Muscle layer of colon (tissue), 2 donors: Measurements from ENCODE around the gene RNF11.

Source experiments
- H3K27ac ChIP-seq: one replicate; pipeline ENCODE4 v1.7.0; 2013; ENCODE audit warnings: low read depth, mild to moderate bottlenecking, low read length, moderate library complexity
- H3K27me3 ChIP-seq, 2 donors: one replicate each; pipeline ENCODE4 v1.7.0; 2013; ENCODE audit warnings: low read length in 2 of 2, mild to moderate bottlenecking in 2 of 2; ENCODE audit not compliant: insufficient read depth in 2 of 2, control insufficient read depth in 1 of 2
- H3K36me3 ChIP-seq: one replicate; pipeline ENCODE4 v1.7.0; 2013; ENCODE audit warnings: mild to moderate bottlenecking, low read length; ENCODE audit not compliant: insufficient read depth
- H3K4me1 ChIP-seq: one replicate; pipeline ENCODE4 v1.7.0; 2013; ENCODE audit warnings: mild to moderate bottlenecking, low read length; ENCODE audit not compliant: insufficient read depth
- H3K4me3 ChIP-seq, 2 donors: one replicate each; pipeline ENCODE4 v1.7.0; 2013; ENCODE audit warnings: low read length in 2 of 2, low read depth in 1 of 2, mild to moderate bottlenecking in 1 of 2, moderate library complexity in 1 of 2
- H3K9ac ChIP-seq: one replicate; pipeline ENCODE4 v1.7.0; 2013; ENCODE audit warnings: low read length
- H3K9me3 ChIP-seq: one replicate; pipeline ENCODE4 v1.7.0; 2013; ENCODE audit warnings: mild to moderate bottlenecking, low read length
- donor health status: abdominal sarcoma.
- donor health status: Adenocarcinoma of cecum.

The RNF11 gene

GRCh38 chr1:51310871-51311613 is 75.0 kb downstream of the RNF11 start:
- H3K36me3 ChIP-seq, result no peaks in the 10 kb centered on the region
- no peaks in the 10 kb centered on the region for H3K27me3 ChIP-seq
- H3K9me3 ChIP-seq, result no peaks in the 10 kb centered on the region
- no peak overlapping the region for H3K27ac ChIP-seq
- no peak overlapping the region for H3K4me3 ChIP-seq
- H3K4me1 ChIP-seq, result no peaks in the 10 kb centered on the region
- H3K9ac ChIP-seq, result no peak overlapping the region

GRCh38 chr1:51311826-51312225 is 75.8 kb downstream of the RNF11 start:
- H3K27ac ChIP-seq, result no peak overlapping the region
- no peaks in the 10 kb centered on the region for H3K4me1 ChIP-seq
- no peaks in the 10 kb centered on the region for H3K9me3 ChIP-seq
- H3K27me3 ChIP-seq, result no peaks in the 10 kb centered on the region
- no peak overlapping the region for H3K4me3 ChIP-seq
- H3K36me3 ChIP-seq, result no peaks in the 10 kb centered on the region
- no peak overlapping the region for H3K9ac ChIP-seq

DNA sequence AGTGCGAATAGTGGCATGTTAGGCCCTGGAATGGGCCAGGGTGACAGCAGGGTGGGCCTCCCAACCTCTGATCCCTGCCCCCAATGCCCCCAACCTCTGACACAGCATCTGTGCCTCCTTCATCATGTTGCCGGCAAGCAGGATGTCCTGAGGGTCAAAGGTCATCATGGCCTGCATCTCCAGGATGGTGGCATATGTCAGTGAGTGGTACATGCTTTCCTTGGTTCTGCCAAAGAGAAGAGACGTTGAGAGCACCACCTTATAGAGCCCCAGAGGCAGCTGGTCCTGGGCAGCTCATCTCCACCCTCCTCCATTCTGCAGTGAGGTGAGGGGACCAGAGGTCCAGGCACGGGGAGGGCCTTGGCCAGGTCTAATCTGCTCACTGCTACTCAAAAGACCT is 76.6 kb downstream of the RNF11 start:
- Histone ChIP-seq H3K9me3 (no peaks in the 10 kb centered on the region), H3K9ac (no peak overlapping the region), H3K4me3 (no peak overlapping the region), H3K4me1 (no peaks in the 10 kb centered on the region), H3K36me3 (no peaks in the 10 kb centered on the region), H3K27ac (no peak overlapping the region), H3K27me3 (no peaks in the 10 kb centered on the region)

DNA sequence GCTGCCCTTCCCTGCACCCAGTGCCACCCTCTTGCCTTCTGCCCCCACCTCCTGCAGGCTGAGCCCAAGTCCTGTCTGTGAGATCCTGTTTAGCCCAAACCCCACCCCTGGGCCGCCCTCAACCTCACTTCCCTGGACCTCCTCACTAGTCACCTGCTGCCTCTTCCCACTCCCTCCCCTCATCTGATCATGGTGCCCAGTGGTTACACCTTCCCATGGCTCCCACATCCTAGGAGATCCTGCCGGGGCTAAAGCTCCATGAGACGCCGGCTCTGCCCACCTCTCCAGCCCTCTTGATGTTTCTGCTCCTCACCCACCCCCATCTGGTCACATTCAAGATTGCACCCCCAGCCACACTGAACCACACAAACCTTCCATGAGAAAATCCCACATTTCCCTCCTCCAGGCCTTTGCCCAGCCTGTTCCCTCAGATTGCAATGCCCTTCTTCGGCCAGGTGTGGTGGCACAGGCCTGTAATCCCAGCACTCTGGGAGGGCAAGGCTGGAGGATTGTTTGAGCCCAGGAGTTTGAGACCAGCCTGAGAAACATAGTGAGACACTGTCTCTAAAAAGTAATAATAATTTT is 77.3 kb downstream of the RNF11 start:
- H3K9ac ChIP-seq, result no peak overlapping the region
- no peaks in the 10 kb centered on the region for H3K9me3 ChIP-seq
- H3K36me3 ChIP-seq, result no peaks in the 10 kb centered on the region
- no peaks in the 10 kb centered on the region for H3K4me1 ChIP-seq
- no peak overlapping the region for H3K27ac ChIP-seq
- H3K4me3 ChIP-seq, result no peak overlapping the region
- H3K27me3 ChIP-seq, result no peaks in the 10 kb centered on the region

DNA sequence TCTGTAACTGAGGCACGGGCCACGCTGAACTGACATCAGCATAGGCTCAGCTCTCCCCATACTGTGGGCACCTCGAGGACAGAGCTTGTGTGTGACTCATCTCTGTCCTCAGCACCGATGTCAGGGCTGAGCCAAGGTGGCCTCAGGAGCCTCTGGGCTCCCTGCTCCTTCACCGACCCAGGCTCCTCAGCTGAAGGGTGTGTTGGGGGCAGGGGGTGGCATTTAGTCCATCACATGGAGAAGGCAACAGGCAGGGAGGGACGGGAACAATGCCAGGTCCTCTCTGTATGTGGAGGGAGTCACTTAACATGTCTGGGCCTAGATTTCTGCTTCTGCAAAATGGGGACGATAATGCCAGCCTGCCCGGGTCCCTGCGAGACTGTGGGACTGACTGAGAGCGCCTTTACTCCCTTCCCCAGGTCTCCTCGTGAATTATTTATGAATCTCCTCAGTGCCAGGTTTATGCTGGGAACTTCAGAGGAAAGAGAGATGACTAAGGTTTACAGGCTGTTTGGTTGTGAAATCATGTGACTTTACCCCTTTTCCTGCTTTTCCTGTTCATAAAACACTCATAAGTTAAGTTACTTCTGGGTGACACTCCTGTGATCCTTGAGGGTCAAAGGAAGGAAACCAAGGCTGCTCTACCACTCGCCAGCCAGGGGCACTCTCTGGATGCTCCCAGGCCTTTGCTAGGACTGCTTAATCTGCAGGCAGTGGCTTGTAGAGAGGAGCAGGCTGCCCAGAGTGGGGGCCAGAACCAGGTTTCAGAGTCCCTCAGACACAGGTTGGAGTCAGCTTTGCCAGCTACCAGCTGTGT is 78.1 kb downstream of the RNF11 start:
- H3K4me1 ChIP-seq, result no peaks in the 10 kb centered on the region
- H3K27ac ChIP-seq, result no peak overlapping the region
- H3K4me3 ChIP-seq, result no peak overlapping the region
- H3K9me3 ChIP-seq, result no peaks in the 10 kb centered on the region
- no peaks in the 10 kb centered on the region for H3K36me3 ChIP-seq
- no peaks in the 10 kb centered on the region for H3K27me3 ChIP-seq
- no peak overlapping the region for H3K9ac ChIP-seq

DNA sequence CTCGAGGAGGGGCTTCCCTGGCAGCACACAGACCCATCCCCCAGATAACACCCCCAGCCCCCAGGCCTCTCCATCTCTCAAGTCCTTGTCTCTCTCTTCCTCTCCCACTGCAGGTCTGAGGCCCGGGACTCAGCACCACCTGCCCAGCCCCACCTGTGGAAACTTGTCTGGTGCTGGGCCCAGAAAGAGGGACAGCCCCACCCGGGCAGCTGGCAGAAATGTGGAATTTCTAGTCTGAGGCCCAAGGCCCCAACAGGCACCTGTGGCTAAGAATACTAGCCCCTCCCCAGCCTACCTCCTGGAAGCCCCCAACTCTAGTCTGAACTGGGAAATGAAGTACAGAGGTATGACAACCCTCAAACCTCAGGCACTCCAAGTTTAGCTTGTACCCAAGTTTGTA is 78.9 kb downstream of the RNF11 start:
- H3K4me3 ChIP-seq, result no peak overlapping the region
- H3K27me3 ChIP-seq, result no peaks in the 10 kb centered on the region
- no peaks in the 10 kb centered on the region for H3K4me1 ChIP-seq
- H3K27ac ChIP-seq, result no peak overlapping the region
- no peaks in the 10 kb centered on the region for H3K36me3 ChIP-seq
- H3K9me3 ChIP-seq, result no peaks in the 10 kb centered on the region
- H3K9ac ChIP-seq, result no peak overlapping the region

GRCh38 chr1:51316113-51316845 is 80.2 kb downstream of the RNF11 start:
- Histone ChIP-seq H3K4me3 (no peak overlapping the region), H3K4me1 (no peaks in the 10 kb centered on the region), H3K27ac (no peak overlapping the region), H3K27me3 (no peaks in the 10 kb centered on the region), H3K9me3 (no peaks in the 10 kb centered on the region), H3K9ac (no peak overlapping the region), H3K36me3 (no peaks in the 10 kb centered on the region)

DNA sequence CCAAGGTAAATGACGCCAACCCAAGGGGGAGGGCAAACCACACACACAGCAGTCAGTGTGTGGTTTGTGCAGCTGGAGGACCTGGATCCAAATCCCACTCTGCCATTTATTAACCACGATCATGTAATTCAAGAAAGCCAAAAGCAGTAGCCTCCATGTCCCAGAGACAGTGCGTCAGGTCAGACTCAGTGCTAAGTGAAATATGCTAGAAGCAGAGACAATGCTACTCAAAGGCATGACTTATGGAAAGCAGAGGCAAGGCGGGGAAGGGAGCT is 80.7 kb downstream of the RNF11 start:
- Histone ChIP-seq H3K4me3 (no peak overlapping the region), H3K27ac (no peak overlapping the region), H3K4me1 (no peaks in the 10 kb centered on the region), H3K9me3 (no peaks in the 10 kb centered on the region), H3K9ac (no peak overlapping the region), H3K27me3 (no peaks in the 10 kb centered on the region), H3K36me3 (no peaks in the 10 kb centered on the region)

DNA sequence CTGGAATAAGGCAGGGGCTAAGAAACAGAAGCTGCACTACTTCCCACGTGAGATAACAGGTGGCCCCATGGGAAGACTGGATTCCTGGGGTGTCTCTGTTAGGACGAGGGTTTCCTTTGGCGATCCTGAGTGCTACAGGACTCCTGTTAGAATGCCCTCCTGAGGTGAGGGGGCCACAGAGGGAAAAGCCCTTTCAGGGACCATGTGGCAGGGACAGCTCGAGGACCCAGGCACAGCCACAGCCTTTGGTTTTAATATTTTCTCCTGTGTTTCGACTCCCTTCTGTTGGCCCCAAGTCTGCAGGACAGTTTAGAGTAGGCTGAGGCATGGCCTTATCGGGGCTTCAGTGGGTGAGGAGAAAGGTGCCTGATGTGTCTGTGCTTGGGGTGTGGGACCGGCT is 81.7 kb downstream of the RNF11 start:
- no peaks in the 10 kb centered on the region for H3K9me3 ChIP-seq
- no peaks in the 10 kb centered on the region for H3K4me1 ChIP-seq
- H3K27ac ChIP-seq, result no peak overlapping the region
- H3K27me3 ChIP-seq, result no peaks in the 10 kb centered on the region
- H3K36me3 ChIP-seq, result no peaks in the 10 kb centered on the region
- no peak overlapping the region for H3K4me3 ChIP-seq
- no peak overlapping the region for H3K9ac ChIP-seq

DNA sequence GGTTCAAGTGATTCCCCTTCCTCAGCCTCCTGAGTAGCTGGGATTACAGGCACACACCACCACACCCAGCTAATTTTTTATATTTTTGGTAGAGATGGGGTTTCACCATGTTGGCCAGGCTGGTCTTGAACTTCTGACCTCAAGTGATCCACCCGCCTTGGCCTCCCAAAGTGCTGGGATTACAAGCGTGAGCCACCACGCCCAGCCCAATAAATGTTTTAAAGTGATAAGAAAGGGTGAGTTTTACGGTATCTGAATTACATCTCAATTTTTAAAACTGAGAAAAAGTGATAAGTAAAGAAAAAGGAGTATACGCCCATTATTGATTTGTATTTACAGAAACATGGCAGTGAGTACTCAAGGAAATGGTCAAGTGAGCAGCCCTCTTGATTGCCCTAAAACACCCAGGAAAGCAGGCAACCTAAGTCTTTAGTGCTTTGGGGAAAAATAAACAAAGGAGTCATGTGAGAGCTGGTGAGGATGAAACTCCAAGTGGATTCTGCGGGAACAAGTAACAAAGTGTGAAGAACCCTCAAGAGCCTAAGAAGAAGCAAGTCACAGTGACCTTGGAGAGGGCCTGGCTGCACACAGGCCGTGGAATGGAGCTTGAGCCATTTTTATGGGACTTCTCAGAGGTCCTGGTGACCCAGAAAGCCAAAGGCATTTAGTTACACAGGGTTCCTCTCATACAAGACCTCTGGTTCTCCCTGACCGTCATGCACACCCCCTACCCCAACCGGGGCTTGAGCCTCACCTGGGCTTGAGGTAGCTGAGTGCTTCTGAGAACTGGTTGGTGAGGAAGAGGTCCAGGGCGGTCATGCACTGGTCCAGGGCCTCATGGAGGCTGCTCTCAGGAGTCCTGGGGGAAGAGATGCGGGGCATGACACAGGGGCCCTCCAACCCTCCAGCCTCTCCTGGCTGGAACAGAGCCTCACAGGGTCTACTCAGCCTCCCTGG is 85.2 kb downstream of the RNF11 start:
- H3K27me3 ChIP-seq, result no peaks in the 10 kb centered on the region
- no peak overlapping the region for H3K4me3 ChIP-seq
- no peak overlapping the region for H3K27ac ChIP-seq
- H3K9ac ChIP-seq, result no peak overlapping the region
- H3K4me1 ChIP-seq, result no peaks in the 10 kb centered on the region
- H3K36me3 ChIP-seq, result no peaks in the 10 kb centered on the region
- no peaks in the 10 kb centered on the region for H3K9me3 ChIP-seq

GRCh38 chr1:51321924-51322280 is 85.8 kb downstream of the RNF11 start:
- H3K27ac ChIP-seq, result no peak overlapping the region
- H3K9me3 ChIP-seq, result no peaks in the 10 kb centered on the region
- H3K4me1 ChIP-seq, result no peaks in the 10 kb centered on the region
- no peak overlapping the region for H3K4me3 ChIP-seq
- H3K36me3 ChIP-seq, result no peaks in the 10 kb centered on the region
- no peaks in the 10 kb centered on the region for H3K27me3 ChIP-seq
- no peak overlapping the region for H3K9ac ChIP-seq
